DMS153 treated with DMSO at 0.1 percent for 48 hours (cell line): ENCODE results near the gene IL36G.
"Not testable (repeated sequence)": the region's sequence is repeated elsewhere in the genome, so short reads cannot be mapped to it uniquely, and the experiment has no call there.

Source experiments
- DNase-seq: peaks from one replicate; lab custom pipeline; 2025; ENCODE audit not compliant: unreplicated experiment; lab: John Stamatoyannopoulos, UW

IL36G gene

GRCh38 chr2:112977559-112978056 lies at the start of gene IL36G:
Gene IL36G, plus strand, starts transcription at chr2:112978006. Its CDS starts 633 bp downstream, at chr2:112978639.
- no peak for DNase-seq

- DNase-seq: no peak
Observed at GRCh38 chr2:112933261-112933660, 44.5 kb upstream of the IL36G start.

GRCh38 chr2:112934117-112934516 lies 43.7 kb upstream of the IL36G start:
- DNase-seq: not testable (repeated sequence)

GRCh38 chr2:112936927-112937232 lies 40.9 kb upstream of the IL36G start:
- no peak for DNase-seq

GRCh38 chr2:112938904-112939303 lies 38.9 kb upstream of the IL36G start:
- no peak for DNase-seq

- no peak for DNase-seq
Observed at GRCh38 chr2:112939425-112939824, 38.4 kb upstream of the IL36G start.

- no peak for DNase-seq
Observed at GRCh38 chr2:112940859-112941625, 36.8 kb upstream of the IL36G start.

GRCh38 chr2:112941753-112942653 lies 35.8 kb upstream of the IL36G start:
- peak; percentile 51 for DNase-seq

GRCh38 chr2:112942654-112943002 lies 35.2 kb upstream of the IL36G start:
- no peak for DNase-seq

- no peak for DNase-seq
Observed at GRCh38 chr2:112944971-112945370, 32.8 kb upstream of the IL36G start.

GRCh38 chr2:112946086-112946485 lies 31.7 kb upstream of the IL36G start:
- DNase-seq: no peak

- no peak for DNase-seq
Observed at GRCh38 chr2:112947374-112947773, 30.4 kb upstream of the IL36G start.

- DNase-seq: no peak
Observed at GRCh38 chr2:112949456-112949855, 28.4 kb upstream of the IL36G start.

GRCh38 chr2:112954364-112954763 lies 23.4 kb upstream of the IL36G start:
- no peak for DNase-seq

GRCh38 chr2:112957511-112957910 lies 20.3 kb upstream of the IL36G start:
- no peak for DNase-seq

- DNase-seq: peak; percentile 27
Observed at GRCh38 chr2:112958428-112959108, 19.2 kb upstream of the IL36G start.

- DNase-seq: no peak
Observed at GRCh38 chr2:112959109-112959812, 18.5 kb upstream of the IL36G start.

- DNase-seq: no peak
Observed at GRCh38 chr2:112960230-112960825, 17.5 kb upstream of the IL36G start.

- DNase-seq: no peak
Observed at GRCh38 chr2:112962308-112963175, 15.3 kb upstream of the IL36G start.

- DNase-seq: no peak
Observed at GRCh38 chr2:112967023-112967422, 10.8 kb upstream of the IL36G start.
